HG03025 (cell line): ENCODE results near the gene ZNF286A.
"Not testable (repeated sequence)": the region's sequence is repeated elsewhere in the genome, so short reads cannot be mapped to it uniquely, and the experiment has no call there.

Experiments
- ATAC-seq: cut with Tn5 transposase; IDR thresholded peaks from one replicate; pipeline ENCODE4 v1.9.1; 2021; ENCODE audit warnings: mild to moderate bottlenecking, moderate library complexity; ENCODE audit not compliant: unreplicated experiment, low FRiP score

The ZNF286A gene

DNA sequence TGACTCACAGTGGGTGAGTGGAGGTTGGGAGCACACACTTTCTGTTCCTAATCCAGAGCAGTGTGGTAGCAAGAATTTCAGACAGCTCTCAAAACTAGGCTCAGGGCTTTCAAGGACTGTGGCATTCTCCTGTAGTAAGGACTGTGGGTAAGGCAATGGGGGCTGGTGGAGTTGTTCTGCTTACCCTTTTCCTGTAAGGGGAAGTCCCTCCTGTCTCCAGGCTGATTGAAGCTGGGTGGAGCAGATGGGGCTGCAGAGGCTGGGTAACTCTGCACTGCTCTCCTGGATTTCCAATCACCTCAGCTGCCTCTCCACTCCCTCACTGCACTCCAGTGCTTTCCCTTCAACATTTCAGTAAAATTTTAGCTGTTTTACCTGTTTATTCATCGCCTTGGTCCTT lies 12.1 kb upstream of the ZNF286A start:
- not testable (repeated sequence) for ATAC-seq

DNA sequence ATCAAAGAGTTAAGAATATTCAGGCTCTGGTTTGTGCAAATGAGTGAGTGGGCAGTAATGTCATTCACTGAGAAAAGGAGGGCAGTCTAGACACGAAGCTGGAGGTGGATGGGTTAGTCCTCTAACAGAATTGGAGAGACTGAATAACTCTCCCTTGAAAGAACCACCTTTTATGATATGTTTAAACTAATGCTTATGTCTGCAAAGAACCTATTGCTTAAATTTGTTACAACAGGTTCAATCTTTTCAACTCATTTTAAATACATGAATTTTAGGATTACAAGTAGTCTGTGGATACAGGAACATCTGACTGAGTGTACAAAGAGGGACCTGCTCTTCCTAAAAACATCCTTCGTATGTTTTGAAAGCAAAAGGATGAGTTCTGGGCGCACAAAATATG lies 585 bp upstream of the ZNF286A start:
- ATAC-seq, result peak; percentile 2

DNA sequence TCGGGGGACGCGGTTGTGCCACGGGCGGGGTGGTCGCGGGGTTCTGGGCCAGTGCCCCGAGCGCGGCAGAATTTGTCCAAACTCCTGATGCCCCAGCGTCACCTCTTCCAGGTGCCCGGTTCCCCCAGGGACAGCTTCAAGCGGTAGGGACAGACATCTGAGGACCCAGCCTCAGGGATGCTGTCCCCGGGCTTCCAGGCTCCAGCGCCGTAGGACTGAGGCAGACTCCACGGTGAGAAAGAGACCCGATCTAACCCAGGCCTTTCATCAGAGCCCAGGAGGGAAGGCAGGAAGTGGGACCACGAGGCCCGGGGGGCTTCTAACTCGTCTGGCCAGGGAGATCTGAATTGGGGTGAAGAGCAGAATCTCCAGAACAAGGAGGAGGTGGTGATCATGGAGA lies 385 bp downstream of the ZNF286A start:
- peak; percentile 4 for ATAC-seq

DNA sequence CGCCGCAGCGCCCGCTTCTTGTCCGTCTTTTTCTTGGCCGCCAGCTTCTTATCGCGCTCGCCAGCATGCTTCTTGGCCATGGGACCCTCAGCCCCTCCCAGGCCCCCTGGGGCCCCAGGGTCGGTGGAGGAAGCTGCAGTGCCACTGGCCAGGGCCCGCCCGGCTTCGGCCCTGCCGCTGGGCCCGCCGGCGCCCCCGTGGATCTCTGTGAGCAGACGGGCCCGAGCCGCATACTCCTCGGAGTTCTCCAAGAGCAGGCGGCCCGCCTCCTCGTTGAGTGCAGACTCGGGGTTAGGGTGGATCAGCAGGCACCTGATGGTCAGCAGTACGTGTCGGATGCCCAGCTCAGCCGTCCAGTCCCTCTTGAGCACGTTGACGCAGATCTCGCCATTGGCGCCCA lies 4.7 kb downstream of the ZNF286A start:
- not testable (repeated sequence) for ATAC-seq

DNA sequence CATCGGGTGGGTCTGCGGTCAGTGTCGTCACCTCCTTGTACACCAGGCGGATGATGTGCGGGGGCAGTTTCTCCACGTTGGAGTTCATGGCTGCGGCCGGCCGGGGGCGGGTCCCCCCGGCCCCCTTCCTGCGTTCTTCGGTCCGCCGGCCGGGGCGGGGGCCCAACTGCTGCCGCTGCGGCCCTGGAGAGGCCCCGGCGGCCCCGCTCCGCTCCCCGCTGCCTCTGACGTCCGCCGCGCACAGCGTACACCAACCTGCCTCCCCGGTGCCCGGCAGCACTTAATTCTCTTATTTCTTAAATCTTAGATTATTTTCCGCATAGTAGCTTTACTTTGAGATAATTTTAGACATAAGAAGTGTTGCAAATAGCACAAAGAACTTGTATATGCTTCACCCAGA lies 5.3 kb downstream of the ZNF286A start:
- ATAC-seq, result not testable (repeated sequence)

DNA sequence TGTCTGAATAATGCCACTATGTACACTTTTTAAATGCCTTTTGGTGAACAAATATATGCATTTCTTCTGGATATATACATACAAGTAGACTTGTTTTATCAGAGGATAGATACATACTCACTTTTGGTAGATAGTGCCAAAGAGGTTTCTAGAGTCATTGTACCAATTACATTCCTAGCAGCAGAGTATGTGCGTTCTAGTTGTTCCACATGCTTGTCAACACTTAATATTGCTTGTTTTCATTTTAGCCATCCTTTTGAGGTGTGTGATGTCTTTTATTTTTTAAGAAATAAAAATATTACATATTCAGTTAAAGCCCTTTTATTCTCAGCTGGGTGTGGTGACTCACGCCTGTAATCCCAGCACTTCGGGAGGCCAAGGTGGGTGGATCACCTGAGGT lies 9.3 kb downstream of the ZNF286A start:
- ATAC-seq, result not testable (repeated sequence)

DNA sequence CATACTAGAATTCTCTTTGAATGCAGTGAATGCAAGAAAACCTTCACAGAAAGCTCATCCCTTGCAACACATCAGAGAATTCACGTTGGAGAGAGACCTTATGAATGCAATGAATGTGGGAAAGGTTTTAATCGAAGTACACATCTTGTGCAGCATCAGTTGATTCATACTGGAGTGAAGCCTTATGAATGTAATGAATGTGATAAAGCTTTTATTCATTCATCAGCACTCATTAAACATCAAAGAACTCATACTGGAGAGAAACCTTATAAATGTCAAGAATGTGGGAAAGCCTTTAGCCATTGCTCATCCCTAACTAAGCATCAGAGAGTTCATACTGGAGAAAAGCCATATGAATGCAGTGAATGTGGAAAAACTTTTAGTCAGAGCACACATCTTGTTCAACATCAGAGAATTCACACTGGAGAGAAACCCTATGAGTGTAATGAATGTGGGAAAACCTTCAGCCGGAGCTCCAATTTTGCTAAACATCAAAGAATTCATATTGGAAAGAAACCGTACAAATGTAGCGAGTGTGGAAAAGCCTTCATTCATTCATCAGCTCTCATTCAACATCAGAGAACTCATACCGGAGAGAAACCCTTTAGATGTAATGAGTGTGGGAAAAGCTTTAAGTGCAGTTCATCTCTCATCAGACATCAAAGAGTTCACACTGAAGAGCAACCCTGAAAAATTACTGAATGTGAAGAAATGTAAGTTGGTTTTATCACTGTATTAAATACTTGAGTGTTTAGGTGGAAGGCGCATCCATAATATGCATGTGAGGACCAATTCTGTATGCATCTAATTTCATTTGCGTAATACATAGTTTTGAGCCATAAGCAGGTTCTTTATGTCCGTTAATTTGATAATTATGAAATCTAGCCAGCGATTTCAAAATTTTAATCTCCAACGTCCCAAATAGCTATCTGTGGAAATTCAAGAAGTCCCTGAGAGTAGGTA lies 17.3 kb downstream of the ZNF286A start:
- not testable (repeated sequence) for ATAC-seq

DNA sequence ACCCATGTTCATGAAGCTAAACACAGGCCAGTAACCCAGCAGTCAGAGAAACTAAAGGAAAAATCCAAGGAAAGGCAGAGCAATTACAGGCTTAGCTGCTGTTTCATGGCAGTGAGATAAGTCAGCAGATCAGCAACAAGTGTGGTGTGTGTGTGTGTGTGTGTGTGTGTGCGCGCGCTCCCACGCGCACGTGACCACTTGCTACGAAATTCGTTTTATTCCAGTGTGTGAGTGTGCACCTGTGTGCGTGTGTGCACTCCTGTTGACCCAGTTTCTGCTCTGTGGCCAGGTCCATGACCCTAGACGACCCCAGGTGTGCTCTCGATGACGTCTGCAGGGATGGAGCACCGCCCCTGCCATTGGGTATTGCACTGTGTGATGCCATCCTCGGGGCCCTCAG lies 31.0 kb downstream of the ZNF286A start:
- not testable (repeated sequence) for ATAC-seq

DNA sequence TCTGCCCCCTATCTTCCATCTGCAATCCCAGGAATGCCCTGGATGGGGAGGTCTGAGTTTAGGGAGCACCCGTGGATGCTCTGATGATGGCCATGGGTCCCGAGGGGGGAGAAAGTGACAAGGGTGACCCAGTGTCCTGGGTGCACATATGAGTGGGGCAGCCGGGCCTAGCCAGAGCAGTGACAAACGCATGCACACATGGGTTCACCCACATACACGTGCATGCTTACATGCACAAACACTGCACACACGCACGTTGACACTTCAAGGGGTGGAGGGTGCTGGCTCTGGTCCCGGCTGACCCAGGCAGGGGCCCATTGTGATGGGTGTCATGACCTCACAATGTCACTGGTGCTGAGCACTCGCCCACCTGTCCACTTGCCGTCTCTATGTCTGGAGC lies 32.3 kb downstream of the ZNF286A start, which contains the start of gene TBC1D26:
TSS of gene TBC1D26 (plus strand) at position 384 of the 400 bp plus-strand sequence. CDS start 3,066 bp downstream, outside the sequence.
- not testable (repeated sequence) for ATAC-seq

DNA sequence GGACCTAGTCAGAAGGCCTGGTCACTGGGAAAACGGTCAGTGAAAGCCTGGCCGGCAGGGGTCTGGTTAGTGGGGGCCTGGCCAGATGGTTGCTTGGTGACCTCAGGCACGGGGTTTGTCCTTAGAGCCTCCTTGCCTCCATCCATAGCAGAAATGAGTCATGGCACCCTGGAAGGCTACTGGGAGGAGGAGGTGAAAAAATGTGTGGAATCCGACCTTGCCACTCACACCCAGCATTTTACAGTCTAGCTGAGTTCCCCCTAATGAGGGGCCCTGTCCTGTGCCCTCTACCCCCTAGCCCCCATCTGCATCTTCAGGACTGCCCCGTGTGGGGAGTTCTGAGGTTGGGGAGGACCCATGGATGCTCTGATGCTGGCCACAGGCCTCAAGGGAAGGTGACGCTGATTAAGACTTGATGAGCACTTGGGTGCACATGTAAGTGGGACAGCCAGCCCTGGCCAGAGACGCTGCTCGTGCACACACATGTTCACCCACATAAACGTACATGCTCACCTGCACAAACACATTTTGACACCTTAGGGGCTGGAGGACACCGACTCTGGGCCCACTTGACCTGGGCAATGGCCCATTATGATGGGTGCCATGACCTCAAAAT lies 33.7 kb downstream of the ZNF286A start:
- ATAC-seq, result not testable (repeated sequence)

DNA sequence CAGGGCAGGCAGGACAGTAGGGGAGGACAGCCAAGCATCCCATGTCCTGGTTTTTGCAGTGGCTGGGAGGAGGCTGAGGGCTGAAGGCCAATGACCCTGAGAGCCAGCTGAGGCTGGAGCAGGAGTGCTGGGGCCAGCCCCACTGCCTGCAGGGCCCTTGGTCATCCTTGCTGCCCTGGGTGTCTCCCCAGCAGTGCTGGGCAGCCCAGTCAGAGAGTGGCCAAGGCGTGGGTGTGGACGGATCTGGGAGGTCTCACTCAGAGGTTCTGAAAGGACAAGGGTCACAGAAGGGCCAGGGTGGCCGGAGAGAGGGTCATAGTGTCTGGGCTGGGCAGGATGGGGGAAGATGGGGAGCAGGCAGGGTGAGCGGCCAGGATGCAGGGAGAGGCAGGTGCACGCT lies 37.0 kb downstream of the ZNF286A start:
- not testable (repeated sequence) for ATAC-seq

DNA sequence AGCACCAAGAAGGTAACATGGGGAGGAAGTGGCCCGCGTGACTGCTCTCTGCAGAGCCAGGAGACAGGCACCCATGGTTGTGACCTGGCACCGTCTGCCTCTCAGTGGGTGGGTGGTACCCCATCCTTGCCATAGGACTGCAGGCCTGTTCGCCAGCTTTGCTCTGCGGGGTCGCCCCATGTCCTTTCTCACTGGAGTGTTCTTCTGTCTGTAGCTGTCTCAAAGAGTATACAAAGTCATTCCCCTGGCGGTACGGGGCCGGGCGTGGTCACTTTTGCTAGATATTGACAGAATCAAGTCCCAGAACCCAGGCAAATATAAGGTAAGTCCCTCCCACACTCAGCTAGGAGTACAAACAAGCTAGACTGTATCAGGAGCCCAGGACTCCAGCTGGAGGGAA lies 38.5 kb downstream of the ZNF286A start:
- ATAC-seq, result no peak

DNA sequence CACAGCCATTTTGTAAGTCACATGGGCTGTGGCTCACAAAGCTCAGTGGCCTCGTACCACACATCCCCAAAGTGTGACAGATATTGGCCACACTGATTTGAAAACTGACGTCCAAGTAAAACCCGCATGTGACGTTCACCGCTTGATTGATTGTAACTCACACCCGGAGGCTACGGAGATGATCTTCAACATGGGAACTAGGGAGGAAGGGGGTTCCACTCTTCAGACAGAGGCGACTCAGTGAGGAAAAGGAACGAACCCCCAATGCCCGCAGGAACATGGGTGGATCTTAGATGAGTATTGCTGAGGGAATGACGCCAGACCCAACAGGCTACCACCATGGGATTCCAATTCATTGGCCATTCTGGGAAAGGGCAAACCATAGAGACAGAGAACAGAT lies 39.7 kb downstream of the ZNF286A start:
- ATAC-seq, result not testable (repeated sequence)

DNA sequence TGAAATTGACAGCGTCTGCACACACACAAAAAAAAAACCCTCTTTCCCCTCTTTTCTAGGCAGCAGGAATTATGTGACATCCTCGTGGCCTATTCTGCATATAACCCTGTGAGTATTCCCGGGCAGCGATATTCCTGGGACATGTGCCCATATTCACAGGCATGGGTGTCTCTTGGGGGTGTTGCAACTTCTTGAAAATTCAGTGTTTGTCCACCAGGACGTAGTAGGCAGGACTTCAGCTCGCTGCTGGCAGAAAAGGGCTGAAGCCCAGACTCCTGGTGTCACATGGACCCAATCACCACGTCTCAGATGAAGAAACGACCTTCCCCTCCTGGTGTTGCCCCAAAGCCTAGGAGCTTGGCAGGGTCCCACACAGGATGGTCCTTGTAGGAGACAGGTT lies 40.5 kb downstream of the ZNF286A start:
- ATAC-seq, result not testable (repeated sequence)

DNA sequence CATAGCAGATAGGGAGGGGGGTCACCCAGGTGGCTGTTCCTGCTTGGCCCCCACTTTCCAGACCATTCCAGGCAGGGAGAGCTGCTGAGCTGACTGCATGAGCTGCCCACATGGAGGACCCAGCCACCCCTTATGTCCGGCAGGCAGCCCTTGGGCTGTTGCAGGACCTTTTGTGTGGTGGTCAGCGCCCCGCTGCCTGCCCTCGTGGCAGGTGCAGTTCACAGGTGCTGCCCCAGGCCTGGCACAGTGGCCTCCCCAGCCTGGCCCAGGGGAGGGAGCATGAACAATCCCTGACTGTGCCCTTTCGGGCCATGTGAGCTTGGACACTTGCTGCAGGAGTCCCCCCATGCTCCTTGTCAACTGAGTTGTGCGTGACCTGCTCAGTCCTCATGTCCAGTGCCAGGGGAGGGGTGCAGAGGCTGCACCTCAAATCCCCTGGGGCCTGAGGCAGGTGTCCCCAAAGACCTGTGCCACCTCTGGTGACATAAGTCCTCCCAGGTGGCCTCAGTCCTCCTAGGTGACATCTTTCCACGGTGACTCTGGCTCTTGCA lies 41.1 kb downstream of the ZNF286A start:
- no peak for ATAC-seq

DNA sequence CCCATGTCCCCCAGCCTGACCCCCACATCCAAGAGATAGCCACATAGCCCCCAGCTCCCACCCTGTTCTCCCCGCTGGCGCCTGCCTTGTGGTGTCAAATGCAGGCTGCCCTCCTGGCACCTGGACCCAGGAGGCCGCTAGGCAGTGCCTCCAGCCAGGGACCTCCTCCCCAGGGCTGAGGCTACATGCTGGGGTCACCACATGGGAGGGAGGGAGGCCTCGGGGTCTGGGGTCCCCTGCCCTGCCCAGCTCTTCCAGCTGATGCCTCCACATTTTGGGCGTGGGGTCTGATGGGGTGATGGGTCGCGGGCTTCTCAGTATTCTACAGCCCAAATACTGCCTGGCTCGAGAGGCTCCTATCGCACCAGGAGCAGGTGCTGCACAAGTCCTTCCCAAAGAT lies 42.1 kb downstream of the ZNF286A start:
- ATAC-seq, result no peak

DNA sequence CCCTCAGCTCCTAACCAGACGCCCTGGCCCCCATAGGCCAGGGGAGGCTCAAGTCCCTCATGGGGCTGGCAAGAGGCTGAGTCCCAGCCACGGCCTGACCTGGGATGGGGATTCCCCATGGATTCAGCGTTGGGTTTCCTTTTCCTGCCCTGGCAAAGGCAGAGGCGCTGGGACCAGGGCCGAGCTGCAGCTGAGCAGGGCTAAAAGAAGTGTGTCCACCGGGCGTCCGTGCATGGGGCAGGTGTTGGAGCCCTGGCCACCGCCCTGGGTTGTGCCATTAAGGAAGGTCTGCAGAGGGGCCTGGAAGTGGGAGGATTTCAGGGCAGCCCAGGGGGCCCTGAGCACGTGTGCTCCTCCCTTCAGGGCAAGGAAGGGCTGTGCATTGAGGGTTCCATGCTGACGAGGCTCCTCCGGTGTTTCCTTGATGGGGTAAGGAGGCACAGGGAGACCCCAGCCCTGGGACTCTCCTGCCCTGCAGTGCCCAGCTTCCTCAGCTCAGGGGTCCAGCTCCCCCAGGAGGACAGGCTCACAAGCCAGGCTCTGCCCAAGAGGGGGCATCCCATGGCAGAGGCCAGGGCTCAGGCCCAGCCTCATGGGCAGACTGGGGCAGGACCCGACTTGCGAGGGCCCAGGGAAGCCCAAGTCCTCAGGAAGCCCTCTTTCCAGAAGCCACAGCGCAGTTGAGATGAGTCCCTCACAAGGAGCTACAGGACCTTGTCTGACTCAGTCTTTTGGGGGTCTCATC lies 42.7 kb downstream of the ZNF286A start:
- no peak for ATAC-seq

DNA sequence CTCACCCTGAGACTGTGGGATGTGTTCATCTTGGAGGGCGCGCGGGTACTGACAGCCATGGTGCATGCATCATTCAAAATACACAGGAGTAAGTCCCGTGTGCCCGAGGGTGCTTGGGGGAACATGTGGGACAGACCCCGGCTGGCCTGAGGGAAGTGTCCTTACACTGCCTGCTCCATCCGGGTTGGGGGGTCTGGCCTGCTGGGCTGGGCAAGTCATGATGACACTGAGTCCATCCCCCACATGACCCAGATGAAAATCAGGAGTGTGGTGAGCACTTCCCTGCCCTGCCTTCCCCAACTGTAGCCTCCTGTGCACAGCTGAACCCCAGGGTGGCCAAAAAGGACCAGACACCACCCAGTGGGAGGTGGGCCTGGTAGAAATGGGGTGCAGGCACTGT lies 43.4 kb downstream of the ZNF286A start:
- no peak for ATAC-seq

DNA sequence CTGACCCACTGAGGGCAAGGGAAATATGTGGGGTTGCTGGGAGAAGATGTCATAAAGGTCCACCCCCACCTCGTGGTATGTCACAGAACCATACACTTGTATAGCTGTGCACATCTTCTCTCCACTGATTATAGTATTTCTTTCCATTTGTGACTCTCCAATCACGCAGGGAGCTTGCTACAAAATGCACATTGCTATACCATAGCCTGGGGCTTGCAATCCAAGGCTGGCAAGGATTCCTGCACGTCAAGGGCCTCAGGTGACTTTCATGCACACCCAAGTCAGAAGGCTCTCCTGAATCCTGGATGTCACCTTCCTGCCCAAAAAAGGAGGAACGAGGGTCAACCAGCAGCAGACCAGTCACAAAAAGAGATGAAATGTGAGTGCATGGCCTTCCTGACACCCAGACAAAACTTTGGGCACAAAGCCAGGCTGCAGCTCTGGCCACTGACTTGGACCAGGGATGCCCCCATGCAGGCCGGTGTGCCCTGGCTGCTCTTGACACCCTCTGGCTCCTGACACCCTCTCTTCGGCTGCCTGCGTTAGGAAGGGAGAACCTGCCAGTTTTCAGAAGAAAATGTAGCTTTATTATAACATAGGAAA lies 44.6 kb downstream of the ZNF286A start:
- no peak for ATAC-seq

DNA sequence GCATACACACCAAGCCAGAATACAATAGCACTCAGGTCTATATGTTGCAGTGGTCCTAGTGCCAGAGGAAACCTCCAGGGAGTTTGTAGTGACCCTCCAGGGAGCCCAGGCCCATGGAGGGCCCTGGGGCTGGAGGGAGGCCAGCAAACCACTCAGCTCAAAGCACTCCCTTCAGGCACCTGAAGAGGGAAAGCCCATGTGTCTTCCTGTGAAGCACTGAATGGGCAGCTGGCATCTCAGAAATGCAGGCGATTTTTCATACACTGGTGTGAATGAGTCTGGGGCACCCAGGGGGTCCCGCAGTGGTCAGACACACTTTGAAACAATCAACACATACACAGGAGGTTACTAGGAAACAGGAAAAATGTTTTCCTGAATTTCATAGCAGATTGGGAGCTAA lies 45.3 kb downstream of the ZNF286A start:
- ATAC-seq, result no peak
